Measurements from ENCODE around the gene MAP3K20. TPM values are rescaled to one million over a fixed set of nuclear protein-coding genes. Genes with fewer than 3 reads are reported as not detected.
"Not testable (repeated sequence)": the region's sequence is repeated elsewhere in the genome, so short reads cannot be mapped to it uniquely, and the experiment has no call there.

MAP3K20 gene
- total RNA-seq, 4 donors from 2014 or later: 6.8 to 32.2 (median 15.3) TPM

GRCh38 chr2:173091910-173092309 is 16.3 kb downstream of the MAP3K20 start:
- Histone ChIP-seq H3K4me3 (no peak overlapping the region), H3K9me3 (no peaks in the 10 kb centered on the region), H3K27me3 (no peaks in the 10 kb centered on the region), H3K36me3 (no peaks in the 10 kb centered on the region), H3K27ac (peak overlapping the region in 1 of 4 donors; percentile 57), H3K4me1 (no peaks in the 10 kb centered on the region)
- DNase-seq: no peak
- TF ChIP-seq POLR2A (IDR thresholded peaks at IDR 0.05): no peak
- TF ChIP-seq CTCF (IDR thresholded peaks at IDR 0.05): no peak

GRCh38 chr2:173092844-173093402 is 17.3 kb downstream of the MAP3K20 start:
- Histone ChIP-seq H3K4me1 (no peaks in the 10 kb centered on the region), H3K27ac (peak overlapping the region in 1 of 4 donors; percentile 57), H3K27me3 (no peaks in the 10 kb centered on the region), H3K9me3 (no peaks in the 10 kb centered on the region), H3K4me3 (no peak overlapping the region), H3K36me3 (no peaks in the 10 kb centered on the region)
- DNase-seq: no peak
- TF ChIP-seq CTCF (IDR thresholded peaks at IDR 0.05) (no peak), POLR2A (IDR thresholded peaks at IDR 0.05) (no peak)

- H3K4me3 ChIP-seq, H3K36me3 ChIP-seq, H3K4me1 ChIP-seq, DNase-seq, H3K9me3 ChIP-seq, H3K27me3 ChIP-seq, H3K27ac ChIP-seq: not testable (repeated sequence)
Observed at GRCh38 chr2:173093617-173094016, 18.0 kb downstream of the MAP3K20 start.

- no peak for DNase-seq
- TF ChIP-seq CTCF (IDR thresholded peaks at IDR 0.05): no peak
- TF ChIP-seq POLR2A (IDR thresholded peaks at IDR 0.05): no peak
- Histone ChIP-seq H3K9me3 (no peaks in the 10 kb centered on the region), H3K27ac (no peak overlapping the region), H3K4me1 (no peaks in the 10 kb centered on the region), H3K4me3 (no peak overlapping the region), H3K36me3 (no peaks in the 10 kb centered on the region), H3K27me3 (no peaks in the 10 kb centered on the region)
Observed at GRCh38 chr2:173094731-173095130, 19.1 kb downstream of the MAP3K20 start.

GRCh38 chr2:173095356-173095755 is 19.7 kb downstream of the MAP3K20 start:
- no peaks in the 10 kb centered on the region for H3K27me3 ChIP-seq
- H3K4me3 ChIP-seq: no peak overlapping the region
- DNase-seq: no peak
- H3K36me3 ChIP-seq: no peaks in the 10 kb centered on the region
- no peak overlapping the region for H3K27ac ChIP-seq
- TF ChIP-seq CTCF (IDR thresholded peaks at IDR 0.05) (no peak), POLR2A (IDR thresholded peaks at IDR 0.05) (no peak)
- H3K4me1 ChIP-seq: no peaks in the 10 kb centered on the region
- no peaks in the 10 kb centered on the region for H3K9me3 ChIP-seq

GRCh38 chr2:173099271-173099670 is 23.6 kb downstream of the MAP3K20 start:
- DNase-seq: no peak
- Histone ChIP-seq H3K27ac (no peak overlapping the region), H3K27me3 (no peaks in the 10 kb centered on the region), H3K4me1 (no peaks in the 10 kb centered on the region), H3K4me3 (no peak overlapping the region), H3K36me3 (no peaks in the 10 kb centered on the region), H3K9me3 (no peaks in the 10 kb centered on the region)
- TF ChIP-seq POLR2A (IDR thresholded peaks at IDR 0.05) (no peak), CTCF (IDR thresholded peaks at IDR 0.05) (no peak)

Data from Peyer's patch (tissue), 4 donors.